Measurements from ENCODE around the gene ATRX. TPM values are rescaled to one million over a fixed set of nuclear protein-coding genes. Genes with fewer than 3 reads are reported as not detected.

Gene ATRX
- total and polyA plus RNA-seq, 2 of the 8 experiments (the other 6 are each of a cell fraction or from before 2014, with no cell fraction given) = 28.4 to 97.8 TPM

DNA sequence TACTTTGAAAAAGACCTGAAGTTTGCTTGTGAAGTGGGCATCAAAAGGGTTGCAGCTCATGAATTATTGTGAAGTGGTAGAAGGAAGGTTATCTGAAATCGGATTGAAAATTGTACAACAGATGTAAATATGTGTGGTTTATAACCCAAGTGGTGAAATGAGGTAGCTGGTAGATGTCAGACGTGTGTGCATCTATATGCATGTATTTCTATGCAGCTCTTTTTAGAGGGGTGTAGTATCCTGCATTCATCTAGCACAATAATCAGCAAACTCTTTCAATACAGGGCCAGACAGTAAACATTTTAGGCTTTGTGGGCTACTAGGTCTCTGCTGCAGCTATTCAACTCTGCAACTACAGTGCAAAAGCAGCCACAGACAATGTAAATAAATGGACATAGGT is 9.4 kb downstream of the ATRX start:
- peaks cover 19 to 98% of the 10 kb centered on the region in 2 experiments for H3K79me2 ChIP-seq (ENCODE audit: control insufficient read depth in 1 of 2, insufficient read depth in 2 of 2, low read length in 2 of 2)
- no peak overlapping the region for H3K9ac ChIP-seq (replicated peaks in 1 of 4; ENCODE audit: extremely low read depth in 1 of 4, low read depth in 3 of 4, low read length in 3 of 4)
- H3K56ac ChIP-seq (replicated peaks; ENCODE audit: insufficient read length, low read depth, low read length) = no peak overlapping the region
- WGBS, 2 experiments (ENCODE audit: extremely low coverage in 1 of 2, insufficient coverage in 1 of 2, insufficient read length in 1 of 2, insufficient replicate concordance in 2 of 2, low coverage in 1 of 2, low lambda C conversion rate in 2 of 2, missing lambda C conversion rate in 1 of 2) = 84% methylated on average over 2 of the region's 2 CpGs; no CpG with 5 or more reads in 1 of the 2 experiments
- no peaks in the 10 kb centered on the region for H3K23me2 ChIP-seq (ENCODE audit: low read depth, low read length)
- peaks cover 3 to 4% of the 10 kb centered on the region in 2 experiments for H4K20me1 ChIP-seq (replicated peaks in 1 of 2; ENCODE audit: control insufficient read depth in 1 of 2, insufficient read depth in 2 of 2, low read length in 2 of 2)
- TF ChIP-seq EZH2 (IDR thresholded peaks at IDR 0.05; ENCODE audit: low read depth, low read length, severe bottlenecking) (no peak), SIRT6 (IDR thresholded peaks at IDR 0.05; ENCODE audit: low read length) (no peak), TCF12 (IDR thresholded peaks at IDR 0.05; ENCODE audit: low read depth, low read length) (no peak), ZNF274 (IDR thresholded peaks at IDR 0.05; ENCODE audit: borderline replicate concordance, extremely low read depth, low read length) (no peak), CBX8 (IDR thresholded peaks at IDR 0.05; ENCODE audit: borderline replicate concordance, low read depth, low read length) (no peak), TAF1 (IDR thresholded peaks at IDR 0.05; ENCODE audit: low read depth, low read length) (no peak), TEAD4 (IDR thresholded peaks at IDR 0.05; ENCODE audit: low read depth, low read length) (no peak), POLR2A (IDR thresholded peaks at IDR 0.05; ENCODE audit: control extremely low read depth in 1 of 2, low read depth in 2 of 2, low read length in 2 of 2) (no peak), RNF2 (IDR thresholded peaks at IDR 0.05; ENCODE audit: borderline replicate concordance, low read depth, low read length, missing control alignments, poor library complexity, severe bottlenecking) (no peak), SUZ12 (IDR thresholded peaks at IDR 0.05; ENCODE audit: low read length) (no peak), PHF8 (conservative IDR thresholded peaks at IDR 0.05; ENCODE audit: low read depth, low read length) (no peak), TBP (IDR thresholded peaks at IDR 0.05; ENCODE audit: low read depth, low read length) (no peak), KDM5A (IDR thresholded peaks at IDR 0.05; ENCODE audit: low read length) (no peak), JUN (IDR thresholded peaks at IDR 0.05; ENCODE audit: low read depth, low read length) (no peak)
- H3K9me3 ChIP-seq (ENCODE audit: insufficient read depth in 2 of 2, low read depth in 1 of 2, low read length in 1 of 2) = no peaks in the 10 kb centered on the region
- H3K23ac ChIP-seq (ENCODE audit: insufficient read length) = no peak overlapping the region
- H3K4me1 ChIP-seq (replicated peaks in 1 of 4; ENCODE audit: control insufficient read depth in 3 of 4, insufficient read depth in 4 of 4, low read length in 3 of 4) = no peaks in the 10 kb centered on the region
- H3K79me1 ChIP-seq (ENCODE audit: low read depth, low read length) = no peaks in the 10 kb centered on the region
- H2BK120ac ChIP-seq (replicated peaks; ENCODE audit: low read depth, low read length) = no peak overlapping the region
- H3K4me2 ChIP-seq (ENCODE audit: insufficient read depth in 1 of 2, low read depth in 2 of 2, low read length in 2 of 2) = no peak overlapping the region
- H4K8ac ChIP-seq (ENCODE audit: extremely low read depth, insufficient read depth, low read length) = no peak overlapping the region
- H2AFZ ChIP-seq (ENCODE audit: low read length) = no peak overlapping the region
- no peak overlapping the region for H3K4ac ChIP-seq (replicated peaks; ENCODE audit: insufficient read length, low read depth, low read length)
- H2BK12ac ChIP-seq (ENCODE audit: low read depth, low read length) = no peak overlapping the region
- H3K27me3 ChIP-seq (replicated peaks in 1 of 4; ENCODE audit: control insufficient read depth in 3 of 4, extremely low read depth in 1 of 4, insufficient read depth in 3 of 4, low read length in 3 of 4) = no peaks in the 10 kb centered on the region
- no peak overlapping the region for H3K27ac ChIP-seq (ENCODE audit: low read depth, low read length)
- no peak overlapping the region for H4K91ac ChIP-seq (replicated peaks; ENCODE audit: insufficient read length, low read length)
- H3K14ac ChIP-seq (ENCODE audit: insufficient read length) = no peak overlapping the region
- no peak overlapping the region for H2BK5ac ChIP-seq (ENCODE audit: low read depth, low read length)
- H3K4me3 ChIP-seq (ENCODE audit: extremely low read depth in 1 of 4, insufficient read depth in 2 of 4, low read depth in 3 of 4, low read length in 4 of 4) = no peak overlapping the region
- no peak overlapping the region for H4K5ac ChIP-seq (ENCODE audit: insufficient read length, low read depth, low read length)
- no peak for DNase-seq (ENCODE audit: low read depth in 1 of 2, low spot score in 2 of 2)
- FAIRE-seq = no peak
- H3K36me3 ChIP-seq (ENCODE audit: control insufficient read depth in 2 of 4, insufficient read depth in 4 of 4, low read length in 3 of 4) = no peaks in the 10 kb centered on the region
- no peak overlapping the region for H2BK20ac ChIP-seq (ENCODE audit: low read length)
- ChIA-PET CTCF (ENCODE audit: partially characterized antibody) (interaction anchor here (0.6 kb wide), 1 partner anchor 1110 kb away, joined by 3 read pairs; no protein-coding TSS in a partner anchor), POLR2A (ENCODE audit: partially characterized antibody) (interaction anchor here (1.1 kb wide), 1 partner anchor 8 kb away, joined by 3 read pairs; no protein-coding TSS in a partner anchor)
- H2AK5ac ChIP-seq (ENCODE audit: low read depth, low read length) = no peak overlapping the region
- H3K18ac ChIP-seq (ENCODE audit: extremely low read depth, low read length) = no peak overlapping the region
- no peak overlapping the region for H2BK15ac ChIP-seq (ENCODE audit: low read length)

Data from H1 (cell line).